IMR-90 (cell line): ENCODE results near the gene ATXN3L. TPM values are rescaled to one million over a fixed set of nuclear protein-coding genes. Genes with fewer than 3 reads are reported as not detected.

Experiments
- ATAC-seq: fragments of 200-7000 bp; cut with Tn5 transposase; 2 replicates; pipeline ENCODE4 v1.9.1; 2020; ENCODE audit warnings: low read depth, mild to moderate bottlenecking, moderate library complexity
- BruUV-seq: library from RNA; stranded (reverse); fragments of 400-500 nt; replicated peaks from 2 replicates; lab custom pipeline; 2021; lab: Mats Ljungman, UMichigan
- CTCF ChIA-PET: fragments of 300-600 bp; formaldehyde crosslinking; extraction: SDS; loops from one replicate; lab custom pipeline; 2021; ENCODE audit warnings: antibody characterized with exemption; lab: Yijun Ruan, JAX
- POLR2A ChIA-PET: fragments of 300-600 bp; sonication (Branson Sonifier 250); formaldehyde crosslinking; loops from one replicate; lab custom pipeline; 2022; ENCODE audit warnings: antibody characterized with exemption; ENCODE audit not compliant: unreplicated experiment; lab: Charles Lee
- DNase-seq: peaks from one replicate; pipeline ENCODE4 v3.0.0; 2013
- H2AFZ ChIP-seq: replicated peaks from 2 replicates; pipeline ENCODE3; 2013; ENCODE audit warnings: low read length, mild to moderate bottlenecking; ENCODE audit not compliant: poor library complexity
- H2AK5ac ChIP-seq: 2 replicates; pipeline ENCODE4 v1.6.1; 2013; ENCODE audit warnings: low read depth, low read length, inconsistent platforms
- H2AK9ac ChIP-seq: replicated peaks from 2 replicates; pipeline ENCODE3; 2013; ENCODE audit warnings: mild to moderate bottlenecking, low read depth, low read length, moderate library complexity; ENCODE audit not compliant: poor library complexity
- H2BK120ac ChIP-seq: 2 replicates; pipeline ENCODE4 v1.6.1; 2013; ENCODE audit warnings: low read depth, low read length, inconsistent platforms
- H2BK15ac ChIP-seq: 3 replicates; pipeline ENCODE4 v1.6.1; 2013; ENCODE audit warnings: low read depth, low read length, inconsistent platforms
- H2BK20ac ChIP-seq: 2 replicates; pipeline ENCODE4 v1.6.1; 2013; ENCODE audit warnings: low read depth, mild to moderate bottlenecking, inconsistent platforms, low read length, moderate library complexity
- H2BK5ac ChIP-seq: 2 replicates; pipeline ENCODE4 v1.6.1; 2013; ENCODE audit warnings: mild to moderate bottlenecking, low read depth, low read length, inconsistent platforms; ENCODE audit not compliant: poor library complexity, severe bottlenecking
- H3K14ac ChIP-seq: replicated peaks from 2 replicates; pipeline ENCODE4 v1.6.1; 2013; ENCODE audit warnings: low read depth, low read length, inconsistent platforms
- H3K18ac ChIP-seq: 2 replicates; pipeline ENCODE4 v1.6.1; 2013; ENCODE audit warnings: low read depth, low read length, control low read depth
- H3K23ac ChIP-seq: 2 replicates; pipeline ENCODE4 v1.6.1; 2013; ENCODE audit warnings: low read depth, low read length, inconsistent platforms
- H3K27ac ChIP-seq: 2 replicates; pipeline ENCODE4 v1.5.1; 2013; ENCODE audit warnings: mild to moderate bottlenecking, control low read depth, low read length; ENCODE audit not compliant: insufficient read depth
- H3K27me3 ChIP-seq: 2 replicates; pipeline ENCODE4 v1.6.1; 2013; ENCODE audit warnings: low read length; ENCODE audit not compliant: control insufficient read depth, insufficient read depth
- H3K36me3 ChIP-seq: 2 replicates; pipeline ENCODE4 v1.6.1; 2013; ENCODE audit warnings: low read length, mixed read lengths; ENCODE audit not compliant: control insufficient read depth, insufficient read depth
- H3K4ac ChIP-seq: 2 replicates; pipeline ENCODE4 v1.6.1; 2013; ENCODE audit warnings: low read depth, low read length, inconsistent platforms
- H3K4me1 ChIP-seq: 2 replicates; pipeline ENCODE4 v1.6.1; 2013; ENCODE audit warnings: low read length, mixed read lengths; ENCODE audit not compliant: control insufficient read depth, insufficient read depth
- H3K4me2 ChIP-seq: 2 replicates; pipeline ENCODE4 v1.6.1; 2013; ENCODE audit warnings: low read depth, mild to moderate bottlenecking, control low read depth, low read length, moderate library complexity
- H3K4me3 ChIP-seq: 2 replicates; pipeline ENCODE4 v1.5.1; 2013; ENCODE audit warnings: low read depth, mild to moderate bottlenecking, control low read depth, low read length, moderate library complexity; ENCODE audit not compliant: insufficient read depth
- H3K56ac ChIP-seq: 2 replicates; pipeline ENCODE4 v1.6.1; 2013; ENCODE audit warnings: low read length, inconsistent platforms; ENCODE audit not compliant: insufficient read depth; ENCODE audit errors: extremely low read depth
- H3K79me1 ChIP-seq, 2 experiments: 2 replicates each; pipeline ENCODE4 v1.6.1; 2013; ENCODE audit warnings: low read length in 2 of 2, inconsistent platforms in 1 of 2, low read depth in 1 of 2
- H3K9ac ChIP-seq: 2 replicates; pipeline ENCODE4 v1.6.1; 2013; ENCODE audit warnings: low read depth, low read length, control low read depth
- H3K9me1 ChIP-seq: 2 replicates; pipeline ENCODE4 v1.6.1; 2013; ENCODE audit warnings: low read length, inconsistent platforms; ENCODE audit not compliant: insufficient read depth
- H3K9me3 ChIP-seq: 2 replicates; pipeline ENCODE4 v1.6.1; 2013; ENCODE audit warnings: low read length; ENCODE audit not compliant: control insufficient read depth, insufficient read depth
- H4K20me1 ChIP-seq: 2 replicates; pipeline ENCODE4 v1.6.1; 2013; ENCODE audit warnings: low read length, inconsistent platforms; ENCODE audit not compliant: insufficient read depth
- H4K5ac ChIP-seq: 2 replicates; pipeline ENCODE4 v1.6.1; 2013; ENCODE audit warnings: mild to moderate bottlenecking, low read depth, low read length, control low read depth
- H4K8ac ChIP-seq, 2 experiments: 2 replicates each; pipeline ENCODE4 v1.6.1; 2013; ENCODE audit warnings: low read depth in 2 of 2, low read length in 2 of 2, control low read depth in 1 of 2, inconsistent platforms in 1 of 2
- H4K91ac ChIP-seq: 2 replicates; pipeline ENCODE4 v1.6.1; 2013; ENCODE audit warnings: low read depth, low read length, inconsistent platforms; ENCODE audit not compliant: insufficient read depth
- BHLHE40 ChIP-seq: fragments of 150-350 bp; IDR thresholded peaks from 2 replicates; pipeline ENCODE4 v1.6.1; 2016; ENCODE audit warnings: mild to moderate bottlenecking, low read depth, low read length
- CEBPB ChIP-seq: IDR thresholded peaks from 2 replicates; pipeline ENCODE4 v1.6.1; 2012; ENCODE audit warnings: low read depth, low read length, improper control_type of control experiment
- CHD1 ChIP-seq: IDR thresholded peaks from 2 replicates; pipeline ENCODE4 v1.6.1; 2012; ENCODE audit warnings: low read depth, low read length, improper control_type of control experiment
- CTCF ChIP-seq: conservative IDR thresholded peaks from 2 replicates; pipeline ENCODE4 v1.5.1; 2012; ENCODE audit warnings: mild to moderate bottlenecking, low read depth, low read length, improper control_type of control experiment
- ELK1 ChIP-seq: fragments of 150-350 bp; IDR thresholded peaks from 2 replicates; pipeline ENCODE4 v1.6.1; 2016; ENCODE audit warnings: low read depth, mild to moderate bottlenecking, low read length, moderate library complexity, borderline replicate concordance
- FOS ChIP-seq: fragments of 150-350 bp; IDR thresholded peaks from 2 replicates; pipeline ENCODE4 v1.6.1; 2016; ENCODE audit warnings: low read depth, low read length
- MAFK ChIP-seq: IDR thresholded peaks from 2 replicates; pipeline ENCODE4 v1.6.1; 2012; ENCODE audit warnings: low read depth, low read length, improper control_type of control experiment
- MAZ ChIP-seq: IDR thresholded peaks from 2 replicates; pipeline ENCODE4 v1.6.1; 2012; ENCODE audit warnings: low read depth, mild to moderate bottlenecking, low read length, improper control_type of control experiment, moderate library complexity, borderline replicate concordance
- MXI1 ChIP-seq: IDR thresholded peaks from 2 replicates; pipeline ENCODE4 v1.6.1; 2012; ENCODE audit warnings: low read depth, mild to moderate bottlenecking, low read length, moderate library complexity, borderline replicate concordance
- NFE2L2 ChIP-seq: fragments of 150-350 bp; IDR thresholded peaks from 2 replicates; pipeline ENCODE4 v1.6.1; 2016; ENCODE audit warnings: low read depth, mild to moderate bottlenecking, low read length
- POLR2A ChIP-seq: IDR thresholded peaks from 2 replicates; pipeline ENCODE4 v1.6.1; 2012; ENCODE audit warnings: mild to moderate bottlenecking, low read depth, low read length
- RAD21 ChIP-seq: IDR thresholded peaks from 2 replicates; pipeline ENCODE4 v1.6.1; 2012; ENCODE audit warnings: low read length, improper control_type of control experiment
- RCOR1 ChIP-seq: IDR thresholded peaks from 2 replicates; pipeline ENCODE4 v1.6.1; 2012; ENCODE audit warnings: mild to moderate bottlenecking, low read length, improper control_type of control experiment; ENCODE audit not compliant: insufficient replicate concordance
- RFX5 ChIP-seq: IDR thresholded peaks from 2 replicates; pipeline ENCODE4 v1.8.0; 2012; ENCODE audit warnings: low read depth, mild to moderate bottlenecking, low read length, moderate library complexity
- SMC3 ChIP-seq: fragments of 150-350 bp; IDR thresholded peaks from 2 replicates; pipeline ENCODE4 v1.6.1; 2016; ENCODE audit warnings: low read depth, mild to moderate bottlenecking, antibody characterized with exemption, low read length, moderate library complexity
- USF2 ChIP-seq: fragments of 150-350 bp; IDR thresholded peaks from 2 replicates; pipeline ENCODE4 v1.6.1; 2017; ENCODE audit warnings: mild to moderate bottlenecking, antibody characterized with exemption, low read length, low read depth
- WGBS, 2 experiments: methylation state at CpG; one replicate each; pipeline versions ENCODE4 v1.1.5 to v1.1.7; 2013; ENCODE audit warnings: missing lambda C conversion rate in 2 of 2; ENCODE audit not compliant: insufficient read length in 1 of 2; ENCODE audit errors: extremely low coverage in 2 of 2; 5-methylcytosine and 5-hydroxymethylcytosine counted together
- dilution Hi-C: fragments of 300-500 bp; cut with HindIII; formaldehyde crosslinking; loops from one replicate; pipeline ENCODE4 v1.14.3; 2018; ENCODE audit warnings: low sequenced_read_pairs; ENCODE audit not compliant: unreplicated experiment
- in situ Hi-C: fragments of 300-500 bp; cut with MboI; formaldehyde crosslinking; loops from 3 replicates; pipeline ENCODE4 v1.14.3; 2019; ENCODE audit warnings: low sequenced_read_pairs, inconsistent platforms, mixed read lengths
- intact Hi-C: fragments of 100-400 bp; cut with micrococcal nuclease; formaldehyde crosslinking; loops from 2 replicates; pipeline ENCODE4 v1.10.0; 2022
- polyA plus RNA-seq, 3 experiments: library from polyadenylated mRNA; depleted of rRNA; stranded (reverse); fragments of >200 nt; gene quantifications; 2 replicates each; pipeline ENCODE4 v1.2.3, GENCODE V29; 2012; ENCODE audit warnings: low replicate concordance in 1 of 3
- total RNA-seq: library from RNA; depleted of rRNA; stranded (reverse); fragments of >200 nt; gene quantifications from 2 replicates; pipeline ENCODE4 v1.2.3, GENCODE V29; 2012

Gene ATXN3L
- total and polyA plus RNA-seq, 2 of the 4 experiments (the other 2 are of a cell fraction), result not detected

- intact Hi-C loops, result loop anchor here (2.0 kb wide), 1 partner anchor 209 kb away; no protein-coding TSS in a partner anchor
- Histone ChIP-seq H3K56ac (no peak overlapping the region), H2AK9ac (no peak overlapping the region), H3K79me1 (no peaks in the 10 kb centered on the region), H3K9me3 (no peaks in the 10 kb centered on the region), H3K4me1 (peaks cover 3% of the 10 kb centered on the region), H3K4ac (0 out of 2 replicates have a peak overlapping the region, but pooled peaks have one; percentile 18), H2AK5ac (no peak overlapping the region), H3K9me1 (no peaks in the 10 kb centered on the region), H2BK20ac (no peak overlapping the region), H3K23ac (no peak overlapping the region), H3K27me3 (no peaks in the 10 kb centered on the region), H3K36me3 (no peaks in the 10 kb centered on the region), H3K18ac (peak overlapping the region; percentile 86), H2BK5ac (peak overlapping the region; percentile 20), H4K8ac (peak overlapping the region in 1 of 2 experiments; percentile 3; a peak in 1 of 4 replicates), H3K4me3 (no peak overlapping the region), H3K4me2 (no peak overlapping the region), H4K20me1 (no peaks in the 10 kb centered on the region), H3K14ac (peak overlapping the region; percentile 66; the same call in 1 of the 2 replicates), H2AFZ (no peak overlapping the region), H3K27ac (peak overlapping the region; percentile 91; the same call in 1 of the 2 replicates), H2BK120ac (peak overlapping the region; percentile 80; the same call in 1 of the 2 replicates), H4K91ac (no peak overlapping the region), H3K9ac (no peak overlapping the region), H2BK15ac (no peak overlapping the region), H4K5ac (peak overlapping the region; percentile 53; the same call in 1 of the 2 replicates)
- ATAC-seq, result no peak
- TF ChIP-seq USF2 (no peak), CTCF (no peak), BHLHE40 (no peak), NFE2L2 (no peak), POLR2A (no peak), MAZ (no peak), CHD1 (no peak), RAD21 (no peak), RCOR1 (no peak), ELK1 (no peak), FOS (no peak), SMC3 (no peak), MXI1 (no peak), CEBPB (no peak), RFX5 (no peak), MAFK (no peak)
- ChIA-PET POLR2A (interaction anchor here (1.0 kb wide), 1 partner anchor 182 kb away, joined by 3 read pairs; no protein-coding TSS in a partner anchor), CTCF (no interaction called here)
- no TSS peak for BruUV-seq
- WGBS, 2 experiments, result no CpG with 5 or more reads among the region's 3 CpGs
- dilution Hi-C loops, result no loop called here
- DNase-seq, result no peak
- in situ Hi-C loops, result no loop called here
Measured at GRCh38 chrX:13277539-13277938, 42.3 kb downstream of the ATXN3L start.
